Measurements from ENCODE around the gene RRP12.

The RRP12 gene

DNA sequence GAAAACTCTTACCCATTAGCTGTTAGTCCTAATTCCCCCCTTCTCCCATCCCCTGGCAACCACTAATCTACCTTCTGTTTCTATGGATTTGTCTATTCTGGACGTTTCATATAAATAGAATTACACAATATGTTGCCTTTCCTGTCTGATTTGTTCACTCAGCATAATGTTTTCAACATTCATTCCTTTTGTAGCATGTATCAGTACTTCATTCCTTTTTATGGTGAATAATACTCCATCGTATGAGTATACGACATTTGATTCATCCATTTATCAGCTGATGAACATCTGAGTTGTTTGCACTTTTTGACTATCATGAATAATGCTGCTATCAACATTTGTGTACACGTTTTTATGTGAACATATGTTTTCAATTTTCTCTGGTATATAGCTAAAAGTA, 86.5 kb downstream of the RRP12 start:
- TF ChIP-seq TAF1 (IDR thresholded peaks at IDR 0.05; ENCODE audit: borderline replicate concordance, insufficient read depth, low read length) (no peak), POLR2AphosphoS5 (IDR thresholded peaks at IDR 0.05; ENCODE audit: low read depth, low read length) (no peak), SIN3A (IDR thresholded peaks at IDR 0.05; ENCODE audit: borderline replicate concordance, insufficient read depth, low read length) (no peak), FOXP2 (optimal IDR thresholded peaks at IDR 0.05; ENCODE audit: borderline replicate concordance, extremely low read depth, extremely low read length, insufficient read depth) (no peak)
- TF ChIP-seq, protein P1, sequence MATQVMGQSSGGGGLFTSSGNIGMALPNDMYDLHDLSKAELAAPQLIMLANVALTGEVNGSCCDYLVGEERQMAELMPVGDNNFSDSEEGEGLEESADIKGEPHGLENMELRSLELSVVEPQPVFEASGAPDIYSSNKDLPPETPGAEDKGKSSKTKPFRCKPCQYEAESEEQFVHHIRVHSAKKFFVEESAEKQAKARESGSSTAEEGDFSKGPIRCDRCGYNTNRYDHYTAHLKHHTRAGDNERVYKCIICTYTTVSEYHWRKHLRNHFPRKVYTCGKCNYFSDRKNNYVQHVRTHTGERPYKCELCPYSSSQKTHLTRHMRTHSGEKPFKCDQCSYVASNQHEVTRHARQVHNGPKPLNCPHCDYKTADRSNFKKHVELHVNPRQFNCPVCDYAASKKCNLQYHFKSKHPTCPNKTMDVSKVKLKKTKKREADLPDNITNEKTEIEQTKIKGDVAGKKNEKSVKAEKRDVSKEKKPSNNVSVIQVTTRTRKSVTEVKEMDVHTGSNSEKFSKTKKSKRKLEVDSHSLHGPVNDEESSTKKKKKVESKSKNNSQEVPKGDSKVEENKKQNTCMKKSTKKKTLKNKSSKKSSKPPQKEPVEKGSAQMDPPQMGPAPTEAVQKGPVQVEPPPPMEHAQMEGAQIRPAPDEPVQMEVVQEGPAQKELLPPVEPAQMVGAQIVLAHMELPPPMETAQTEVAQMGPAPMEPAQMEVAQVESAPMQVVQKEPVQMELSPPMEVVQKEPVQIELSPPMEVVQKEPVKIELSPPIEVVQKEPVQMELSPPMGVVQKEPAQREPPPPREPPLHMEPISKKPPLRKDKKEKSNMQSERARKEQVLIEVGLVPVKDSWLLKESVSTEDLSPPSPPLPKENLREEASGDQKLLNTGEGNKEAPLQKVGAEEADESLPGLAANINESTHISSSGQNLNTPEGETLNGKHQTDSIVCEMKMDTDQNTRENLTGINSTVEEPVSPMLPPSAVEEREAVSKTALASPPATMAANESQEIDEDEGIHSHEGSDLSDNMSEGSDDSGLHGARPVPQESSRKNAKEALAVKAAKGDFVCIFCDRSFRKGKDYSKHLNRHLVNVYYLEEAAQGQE (IDR thresholded peaks at IDR 0.05; ENCODE audit: insufficient read depth in 1 of 2, low read depth in 2 of 2, low read length in 2 of 2) = no peak

DNA sequence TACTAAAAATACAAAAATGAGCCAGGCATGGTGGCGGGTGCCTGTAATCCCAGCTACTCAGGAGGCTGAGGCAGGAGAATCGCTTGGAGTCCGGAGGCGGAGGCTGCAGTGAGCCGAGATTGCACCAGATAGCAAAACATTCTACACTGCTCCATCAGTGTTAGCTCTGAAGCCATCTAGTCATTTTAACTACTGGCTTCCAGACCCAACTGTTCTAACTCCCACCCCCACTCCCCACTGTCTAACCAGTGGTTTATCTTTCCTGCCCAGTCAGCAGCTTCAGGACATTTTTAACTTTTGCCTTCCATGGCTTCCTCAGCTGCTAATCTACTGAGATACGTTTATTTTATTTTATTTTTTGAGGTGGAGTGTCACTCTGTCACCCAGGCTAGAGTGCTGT, 88.2 kb downstream of the RRP12 start:
- TF ChIP-seq FOXP2 (optimal IDR thresholded peaks at IDR 0.05; ENCODE audit: borderline replicate concordance, extremely low read depth, extremely low read length, insufficient read depth) = no peak
- no peak for TF ChIP-seq POLR2AphosphoS5 (IDR thresholded peaks at IDR 0.05; ENCODE audit: low read depth, low read length)
- TF ChIP-seq TAF1 (IDR thresholded peaks at IDR 0.05; ENCODE audit: borderline replicate concordance, insufficient read depth, low read length) = no peak
- TF ChIP-seq SIN3A (IDR thresholded peaks at IDR 0.05; ENCODE audit: borderline replicate concordance, insufficient read depth, low read length) = no peak
- TF ChIP-seq, protein P1 (IDR thresholded peaks at IDR 0.05; ENCODE audit: insufficient read depth in 1 of 2, low read depth in 2 of 2, low read length in 2 of 2) = no peak

DNA sequence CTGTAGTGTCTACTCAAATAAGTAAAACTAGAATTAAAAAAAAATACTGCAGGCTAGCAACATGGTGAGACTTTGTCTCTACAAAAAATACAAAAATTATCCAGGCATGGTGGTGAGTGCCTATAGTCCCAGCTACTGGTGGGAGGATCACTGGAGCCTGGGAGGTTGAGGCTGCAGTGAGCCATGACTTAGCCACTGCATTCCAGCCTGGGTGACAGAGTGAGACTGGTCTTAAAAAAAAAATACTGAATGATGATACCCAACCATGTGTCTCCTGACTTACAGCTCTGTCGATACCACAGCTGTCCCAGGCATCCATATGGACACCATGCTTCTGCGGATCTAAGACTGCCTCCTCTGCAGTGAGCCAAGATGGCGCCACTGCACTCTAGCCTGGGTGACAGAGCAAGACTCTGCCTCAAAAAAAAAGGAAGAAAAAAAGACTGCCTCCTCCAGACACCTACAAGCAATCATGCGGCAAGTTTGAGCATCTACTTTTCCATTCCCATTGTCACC, 90.0 kb downstream of the RRP12 start:
- TF ChIP-seq POLR2AphosphoS5 (IDR thresholded peaks at IDR 0.05; ENCODE audit: low read depth, low read length) (no peak), FOXP2 (optimal IDR thresholded peaks at IDR 0.05; ENCODE audit: borderline replicate concordance, extremely low read depth, extremely low read length, insufficient read depth) (no peak), TAF1 (IDR thresholded peaks at IDR 0.05; ENCODE audit: borderline replicate concordance, insufficient read depth, low read length) (no peak), SIN3A (IDR thresholded peaks at IDR 0.05; ENCODE audit: borderline replicate concordance, insufficient read depth, low read length) (no peak)
- TF ChIP-seq, protein P1 (IDR thresholded peaks at IDR 0.05; ENCODE audit: insufficient read depth in 1 of 2, low read depth in 2 of 2, low read length in 2 of 2) = no peak

DNA sequence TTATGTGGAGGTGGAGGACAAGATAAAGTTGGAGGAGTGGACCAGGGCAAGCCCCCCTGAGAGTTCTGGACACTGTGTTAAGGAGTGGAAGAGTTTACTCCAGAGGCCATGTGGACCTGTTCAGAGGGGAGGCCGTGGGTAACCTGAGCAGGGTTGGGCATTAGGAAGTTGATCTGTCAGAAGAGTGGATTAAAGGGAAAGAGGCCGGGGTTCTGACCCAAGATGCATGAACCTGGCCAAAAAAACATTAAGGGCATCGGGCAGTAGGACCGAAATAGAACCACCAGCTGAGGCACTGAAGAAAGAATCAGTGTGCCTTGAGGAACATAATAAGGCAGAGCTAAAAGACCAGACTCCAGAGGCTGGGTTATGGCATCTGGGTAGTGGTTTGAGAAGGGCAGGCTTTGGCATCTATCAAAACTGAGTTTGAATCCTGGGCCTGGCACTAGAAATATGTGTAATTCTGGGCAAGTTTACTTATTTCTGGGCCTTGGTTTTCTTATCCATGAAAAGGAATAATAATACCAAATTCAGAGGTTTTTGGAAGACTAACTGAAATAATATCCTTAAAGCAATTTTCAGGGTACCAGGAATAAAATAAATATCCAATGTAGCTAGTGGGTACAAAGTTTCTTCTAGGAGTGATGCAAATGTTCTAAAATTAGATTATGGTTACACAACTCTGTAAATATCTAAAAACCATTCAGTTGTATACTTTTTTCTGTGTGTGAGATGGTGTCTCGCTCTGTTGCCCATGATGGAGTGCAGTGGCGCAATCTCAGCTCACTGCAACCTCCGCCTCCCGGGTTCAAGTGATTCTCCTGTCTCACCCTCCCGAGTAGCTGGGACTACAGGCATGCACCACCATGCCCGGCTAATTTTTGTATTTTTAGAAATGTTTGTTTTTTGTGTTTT, 93.0 kb downstream of the RRP12 start:
- TF ChIP-seq SIN3A (IDR thresholded peaks at IDR 0.05; ENCODE audit: borderline replicate concordance, insufficient read depth, low read length) (no peak), TAF1 (IDR thresholded peaks at IDR 0.05; ENCODE audit: borderline replicate concordance, insufficient read depth, low read length) (no peak), FOXP2 (optimal IDR thresholded peaks at IDR 0.05; ENCODE audit: borderline replicate concordance, extremely low read depth, extremely low read length, insufficient read depth) (no peak), POLR2AphosphoS5 (IDR thresholded peaks at IDR 0.05; ENCODE audit: low read depth, low read length) (no peak)
- TF ChIP-seq, protein P1 (IDR thresholded peaks at IDR 0.05; ENCODE audit: insufficient read depth in 1 of 2, low read depth in 2 of 2, low read length in 2 of 2) = no peak
